Omental fat pad (tissue), 4 donors: ENCODE measurements around the gene EPGN. TPM values are rescaled to one million over a fixed set of nuclear protein-coding genes. Genes with fewer than 3 reads are reported as not detected.

ENCODE experiments used
- ATAC-seq: fragments of 150-250 bp; one replicate; pipeline ENCODE4 v1.9.1; 2016; ENCODE audit warnings: mild to moderate bottlenecking, moderate library complexity; ENCODE audit not compliant: low FRiP score
- DNase-seq: peaks from one replicate; pipeline ENCODE4 v3.0.0-alpha.2; 2019; ENCODE audit warnings: low spot score
- total RNA-seq, 4 donors: library from RNA; depleted of rRNA; stranded (reverse); fragments of >200 nt; gene quantifications; one replicate each; pipeline ENCODE4 v1.1.0, GENCODE V29; 2016
- TF ChIP-seq, protein P1 (sequence below), 3 donors: fragments of 450-650 bp; IDR thresholded peaks; one replicate each; pipeline ENCODE4 v1.5.1; 2016 to 2017; ENCODE audit warnings: antibody characterized with exemption in 3 of 3, mild to moderate bottlenecking in 3 of 3, moderate library complexity in 2 of 3

Gene EPGN
- total RNA-seq, 4 donors from 2014 or later = 2.5 to 8.4 TPM; not detected in 2

DNA sequence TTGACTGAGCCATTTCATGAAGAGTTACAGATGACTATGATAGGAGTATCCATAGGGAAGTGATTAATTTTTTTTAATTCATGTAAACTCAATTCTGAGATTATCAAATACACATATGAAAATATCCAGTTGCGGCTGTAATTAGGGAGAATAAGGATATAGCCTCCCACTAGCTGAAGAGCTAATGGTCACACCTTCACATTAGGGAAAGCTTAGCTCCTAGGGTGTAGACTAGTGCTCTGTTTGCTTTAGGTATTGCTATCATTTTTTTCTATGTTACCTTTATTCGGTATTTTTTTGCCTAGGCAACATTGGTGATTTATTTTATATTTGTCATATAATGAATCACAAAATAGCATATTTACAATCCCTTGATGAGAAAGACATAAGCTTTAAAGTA lies 39.6 kb upstream of the EPGN start:
- DNase-seq (no peak), ATAC-seq (no peak)
- TF ChIP-seq, protein P1, sequence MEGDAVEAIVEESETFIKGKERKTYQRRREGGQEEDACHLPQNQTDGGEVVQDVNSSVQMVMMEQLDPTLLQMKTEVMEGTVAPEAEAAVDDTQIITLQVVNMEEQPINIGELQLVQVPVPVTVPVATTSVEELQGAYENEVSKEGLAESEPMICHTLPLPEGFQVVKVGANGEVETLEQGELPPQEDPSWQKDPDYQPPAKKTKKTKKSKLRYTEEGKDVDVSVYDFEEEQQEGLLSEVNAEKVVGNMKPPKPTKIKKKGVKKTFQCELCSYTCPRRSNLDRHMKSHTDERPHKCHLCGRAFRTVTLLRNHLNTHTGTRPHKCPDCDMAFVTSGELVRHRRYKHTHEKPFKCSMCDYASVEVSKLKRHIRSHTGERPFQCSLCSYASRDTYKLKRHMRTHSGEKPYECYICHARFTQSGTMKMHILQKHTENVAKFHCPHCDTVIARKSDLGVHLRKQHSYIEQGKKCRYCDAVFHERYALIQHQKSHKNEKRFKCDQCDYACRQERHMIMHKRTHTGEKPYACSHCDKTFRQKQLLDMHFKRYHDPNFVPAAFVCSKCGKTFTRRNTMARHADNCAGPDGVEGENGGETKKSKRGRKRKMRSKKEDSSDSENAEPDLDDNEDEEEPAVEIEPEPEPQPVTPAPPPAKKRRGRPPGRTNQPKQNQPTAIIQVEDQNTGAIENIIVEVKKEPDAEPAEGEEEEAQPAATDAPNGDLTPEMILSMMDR (IDR thresholded peaks at IDR 0.05) = no peak

DNA sequence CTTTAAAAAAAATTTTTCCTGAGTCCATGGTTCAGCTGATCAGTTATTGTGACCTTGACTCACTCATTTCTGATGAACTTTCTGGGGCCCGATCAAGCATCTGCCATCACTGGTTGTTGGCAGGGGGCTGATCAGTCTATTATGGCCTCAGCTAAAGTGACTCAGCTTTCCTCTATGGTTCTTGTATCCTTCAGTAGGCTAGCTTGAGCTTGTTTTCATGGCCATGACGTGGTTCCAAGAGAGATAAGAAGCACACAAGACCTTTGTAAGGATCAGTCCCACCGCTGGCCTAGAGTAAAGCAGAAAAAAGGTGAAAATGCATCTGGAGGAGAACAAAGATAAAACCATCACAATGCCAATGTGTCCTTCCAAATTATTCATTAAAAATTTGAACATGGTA lies 29.8 kb upstream of the EPGN start:
- no peak for ATAC-seq
- DNase-seq = no peak
- TF ChIP-seq, protein P1 (IDR thresholded peaks at IDR 0.05) = no peak

DNA sequence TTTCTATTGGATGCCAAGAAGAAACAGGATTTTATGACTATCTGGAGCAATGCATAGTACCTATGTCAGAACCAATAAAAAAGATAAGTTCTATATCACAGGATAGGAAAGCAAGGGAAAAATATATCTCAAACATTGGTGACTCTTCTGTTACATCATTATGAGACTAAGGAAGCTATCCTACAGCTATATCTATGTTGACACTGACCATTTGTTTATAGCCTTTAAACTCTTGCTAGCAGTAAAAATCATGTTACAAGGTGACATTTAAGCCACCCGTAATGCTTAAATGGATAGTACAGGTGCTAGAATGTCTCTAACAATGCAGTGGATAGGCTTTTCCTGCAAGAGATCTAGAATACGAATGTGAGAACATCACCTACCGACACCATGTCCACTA lies 28.6 kb upstream of the EPGN start:
- DNase-seq = no peak
- ATAC-seq = no peak
- TF ChIP-seq, protein P1 (IDR thresholded peaks at IDR 0.05) = no peak

DNA sequence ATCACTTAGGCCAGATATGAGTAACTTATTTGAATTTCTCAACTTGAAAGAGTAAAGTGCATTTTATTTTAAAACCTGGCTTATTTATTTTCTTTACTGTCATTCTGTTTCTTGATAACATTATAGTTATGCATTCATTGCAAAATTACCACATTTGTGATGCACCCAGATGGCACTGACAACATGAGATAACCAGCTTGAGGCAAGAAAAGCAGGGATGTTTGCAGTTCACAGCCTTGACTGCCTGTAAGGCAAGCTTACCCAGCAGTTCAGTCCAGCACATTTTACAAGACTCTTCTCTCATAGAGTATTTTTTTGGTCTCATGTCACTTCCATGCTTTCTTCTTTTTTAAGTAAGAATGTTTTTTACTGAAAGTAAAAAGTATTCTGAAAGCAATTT lies 25.3 kb upstream of the EPGN start:
- DNase-seq = no peak
- ATAC-seq = no peak
- TF ChIP-seq, protein P1 (IDR thresholded peaks at IDR 0.05) = no peak

DNA sequence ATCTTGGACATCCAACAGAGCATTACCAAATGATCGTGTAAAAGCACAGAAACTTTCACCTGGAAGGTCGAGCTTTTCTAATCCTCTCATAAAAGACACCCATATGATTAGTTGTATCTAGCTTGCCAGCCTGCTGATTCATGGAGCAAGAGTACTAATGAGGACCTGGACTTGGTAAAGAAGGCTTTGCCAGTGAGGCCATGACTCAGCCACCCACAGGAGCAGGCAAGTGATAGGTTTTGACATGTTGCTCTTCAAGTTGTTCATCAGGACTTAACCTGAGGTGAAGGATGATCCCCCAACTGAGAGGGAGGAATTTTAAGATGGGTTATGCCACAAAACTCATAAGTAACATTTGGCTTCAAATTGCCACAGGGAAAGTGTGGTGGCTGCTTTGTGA lies 24.7 kb upstream of the EPGN start:
- DNase-seq = no peak
- TF ChIP-seq, protein P1 (IDR thresholded peaks at IDR 0.05) = no peak
- no peak for ATAC-seq

DNA sequence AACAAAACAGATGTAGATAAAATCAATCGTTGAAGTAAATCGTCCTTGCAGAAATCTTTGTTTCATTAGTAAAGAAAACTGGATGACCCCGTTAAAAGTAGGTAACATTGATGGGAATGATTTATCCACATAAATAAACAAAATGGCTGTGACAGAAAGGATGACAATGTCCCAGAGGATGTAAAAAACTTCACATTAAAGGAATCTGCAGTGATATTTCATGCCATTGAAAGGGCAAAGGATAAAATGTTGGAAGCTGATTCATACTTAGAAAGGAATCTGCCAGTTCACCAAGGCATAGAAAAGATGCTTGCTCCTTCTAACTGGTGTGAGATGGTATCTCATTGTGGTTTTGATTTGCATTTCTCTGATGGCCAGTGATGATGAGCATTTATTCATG lies 24.2 kb upstream of the EPGN start:
- TF ChIP-seq, protein P1 (IDR thresholded peaks at IDR 0.05) = no peak
- no peak for ATAC-seq
- no peak for DNase-seq

DNA sequence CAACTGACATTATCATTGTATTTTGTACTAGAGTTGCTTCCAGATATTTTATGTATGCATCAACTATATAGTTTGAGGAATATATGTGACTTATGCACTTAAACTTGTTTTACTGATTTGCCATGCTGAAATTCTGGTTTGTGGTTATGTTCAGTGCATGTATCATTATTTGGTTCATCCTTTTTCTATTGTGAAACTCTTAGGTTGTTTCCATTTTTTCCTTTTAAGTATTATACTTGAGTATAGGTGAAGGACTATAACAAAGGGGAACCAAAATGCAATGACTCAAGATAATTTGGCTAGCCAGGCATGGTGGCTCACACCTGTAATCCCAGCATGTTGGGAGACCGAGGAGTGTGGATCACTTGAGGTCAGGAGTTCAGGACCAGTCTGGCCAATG lies 21.1 kb upstream of the EPGN start:
- TF ChIP-seq, protein P1 (IDR thresholded peaks at IDR 0.05) = no peak
- ATAC-seq (no peak), DNase-seq (no peak)
